Stimulated activated effector memory CD8-positive, alpha-beta T cell treated with anti-CD3 and anti-CD28 coated beads, Interleukin-12 subunit alpha, Interleukin-12 subunit beta, amount 100 ng/mL, for 72 hours (primary cell): ENCODE data around the gene CEACAM6.
A peak's percentile ranks its signal among the peaks of the same experiment; 100 is the strongest.

Experiments used
- ATAC-seq: fragments of 150-1000 bp; cut with Tn5 transposase; 2 replicates; pipeline ENCODE4 v1.10.0; 2021
- DNase-seq, 2 donors: peaks; one replicate each; pipeline ENCODE4 v3.0.0; 2021 to 2022; ENCODE audit warnings: low spot score in 2 of 2
- H3K27ac Mint-ChIP-seq: one replicate; pipeline ENCODE4 v1.8.0; 2022; ENCODE audit warnings: mild to moderate bottlenecking, mixed read lengths
- H3K36me3 Mint-ChIP-seq: one replicate; pipeline ENCODE4 v1.8.0; 2022; ENCODE audit warnings: mild to moderate bottlenecking, mixed read lengths
- H3K4me1 Mint-ChIP-seq: one replicate; pipeline ENCODE4 v1.8.0; 2022; ENCODE audit warnings: mixed read lengths
- H3K4me3 Mint-ChIP-seq: one replicate; pipeline ENCODE4 v1.8.0; 2022; ENCODE audit warnings: mild to moderate bottlenecking, mixed read lengths
- H3K9me3 Mint-ChIP-seq: one replicate; pipeline ENCODE4 v1.8.0; 2022; ENCODE audit warnings: mixed read lengths

The CEACAM6 gene

DNA sequence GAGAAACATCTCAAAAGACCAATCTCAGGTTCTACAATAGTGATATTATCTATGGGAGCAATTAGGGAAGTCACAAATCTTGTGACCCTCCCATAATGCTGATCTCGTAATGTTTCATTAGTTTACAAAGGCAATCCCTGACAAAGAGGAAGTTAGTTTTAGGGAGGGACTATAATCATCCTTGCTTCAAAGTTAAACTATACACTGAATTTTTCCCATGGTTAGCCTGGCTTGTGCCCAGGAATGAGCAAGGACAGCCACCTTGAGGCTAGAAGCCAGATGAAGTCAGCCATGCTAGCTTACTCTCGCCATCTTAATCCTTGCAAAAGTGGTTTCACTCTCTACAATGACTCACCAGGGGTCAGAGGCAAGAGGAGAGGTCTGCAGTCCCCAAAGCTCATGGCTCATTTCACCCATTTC is 46.5 kb downstream of the CEACAM6 start:
- DNase-seq (no peak), ATAC-seq (peak; percentile 47)
- H3K4me3 Mint-ChIP-seq, result no peak overlapping the region
- H3K27ac Mint-ChIP-seq, result no peak overlapping the region
- H3K4me1 Mint-ChIP-seq, result peaks cover 6% of the 10 kb centered on the region
- H3K9me3 Mint-ChIP-seq, result no peaks in the 10 kb centered on the region
- H3K36me3 Mint-ChIP-seq, result no peaks in the 10 kb centered on the region

DNA sequence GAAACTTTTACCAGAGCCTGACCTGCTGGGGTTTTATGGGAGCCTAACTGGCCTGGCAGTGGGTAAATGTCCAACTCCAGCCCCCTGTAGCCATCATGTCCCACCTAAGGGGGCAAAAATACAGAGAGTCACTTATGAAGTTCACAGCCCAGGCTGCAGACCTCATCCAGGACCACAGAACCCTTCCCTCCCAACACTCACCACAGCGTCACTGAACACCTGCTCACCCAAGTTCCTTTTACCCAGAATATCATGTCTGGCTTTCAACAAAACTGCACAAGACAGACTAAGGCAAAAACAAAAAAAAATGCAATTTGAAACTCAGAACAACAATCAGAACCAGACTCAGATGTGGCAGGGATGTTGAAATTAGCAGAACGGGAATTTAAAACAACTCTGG is 47.4 kb downstream of the CEACAM6 start:
- no peak for DNase-seq
- no peaks in the 10 kb centered on the region for H3K36me3 Mint-ChIP-seq
- peaks cover 6% of the 10 kb centered on the region for H3K4me1 Mint-ChIP-seq
- H3K4me3 Mint-ChIP-seq, result no peak overlapping the region
- no peak overlapping the region for H3K27ac Mint-ChIP-seq
- ATAC-seq, result no peak
- H3K9me3 Mint-ChIP-seq, result no peaks in the 10 kb centered on the region

DNA sequence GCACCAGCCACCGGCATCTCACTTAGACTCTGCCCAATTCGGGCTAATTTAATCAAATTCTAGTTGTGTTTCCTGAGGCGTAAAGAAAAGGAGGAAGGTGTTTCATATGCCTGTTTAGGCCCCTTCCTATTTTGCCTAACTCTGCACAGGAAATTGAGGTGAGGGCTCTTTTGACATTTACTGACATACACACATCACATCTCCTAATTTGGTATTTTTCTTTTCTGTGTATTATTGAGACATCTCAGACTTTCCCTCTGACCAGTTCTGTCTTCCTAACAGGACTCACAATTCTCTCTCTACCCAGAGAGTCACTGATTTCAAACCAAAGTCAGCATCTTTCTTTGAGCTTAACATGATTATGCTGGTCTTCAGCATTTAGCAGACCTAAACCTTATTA is 49.0 kb downstream of the CEACAM6 start:
- no peak for ATAC-seq
- Mint-ChIP-seq H3K4me1 (peaks cover 6% of the 10 kb centered on the region), H3K9me3 (no peaks in the 10 kb centered on the region), H3K4me3 (no peak overlapping the region), H3K36me3 (no peaks in the 10 kb centered on the region), H3K27ac (no peak overlapping the region)
- DNase-seq, result no peak

DNA sequence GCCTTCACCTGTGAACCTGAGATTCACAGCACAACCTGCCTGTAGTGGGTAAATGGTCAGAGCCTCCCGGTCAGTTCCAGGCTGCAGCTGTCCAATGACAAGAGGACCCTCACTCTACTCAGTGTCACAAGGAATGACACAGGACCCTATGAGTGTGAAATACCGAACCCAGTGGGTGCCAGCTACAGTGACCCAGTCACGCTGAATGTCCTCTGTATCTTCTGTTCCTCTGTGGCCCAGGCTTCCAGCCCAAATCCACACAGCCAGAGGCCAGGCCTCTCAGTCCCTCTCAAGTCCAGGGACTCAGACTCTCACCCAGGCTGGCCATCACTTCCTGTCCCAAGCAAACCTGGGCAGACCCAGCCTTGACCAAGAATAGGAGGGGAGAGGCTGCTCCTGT is 51.8 kb downstream of the CEACAM6 start:
- Mint-ChIP-seq H3K4me1 (peaks cover 6% of the 10 kb centered on the region), H3K9me3 (no peaks in the 10 kb centered on the region), H3K36me3 (no peaks in the 10 kb centered on the region), H3K27ac (no peak overlapping the region), H3K4me3 (no peak overlapping the region)
- DNase-seq (no peak), ATAC-seq (no peak)

DNA sequence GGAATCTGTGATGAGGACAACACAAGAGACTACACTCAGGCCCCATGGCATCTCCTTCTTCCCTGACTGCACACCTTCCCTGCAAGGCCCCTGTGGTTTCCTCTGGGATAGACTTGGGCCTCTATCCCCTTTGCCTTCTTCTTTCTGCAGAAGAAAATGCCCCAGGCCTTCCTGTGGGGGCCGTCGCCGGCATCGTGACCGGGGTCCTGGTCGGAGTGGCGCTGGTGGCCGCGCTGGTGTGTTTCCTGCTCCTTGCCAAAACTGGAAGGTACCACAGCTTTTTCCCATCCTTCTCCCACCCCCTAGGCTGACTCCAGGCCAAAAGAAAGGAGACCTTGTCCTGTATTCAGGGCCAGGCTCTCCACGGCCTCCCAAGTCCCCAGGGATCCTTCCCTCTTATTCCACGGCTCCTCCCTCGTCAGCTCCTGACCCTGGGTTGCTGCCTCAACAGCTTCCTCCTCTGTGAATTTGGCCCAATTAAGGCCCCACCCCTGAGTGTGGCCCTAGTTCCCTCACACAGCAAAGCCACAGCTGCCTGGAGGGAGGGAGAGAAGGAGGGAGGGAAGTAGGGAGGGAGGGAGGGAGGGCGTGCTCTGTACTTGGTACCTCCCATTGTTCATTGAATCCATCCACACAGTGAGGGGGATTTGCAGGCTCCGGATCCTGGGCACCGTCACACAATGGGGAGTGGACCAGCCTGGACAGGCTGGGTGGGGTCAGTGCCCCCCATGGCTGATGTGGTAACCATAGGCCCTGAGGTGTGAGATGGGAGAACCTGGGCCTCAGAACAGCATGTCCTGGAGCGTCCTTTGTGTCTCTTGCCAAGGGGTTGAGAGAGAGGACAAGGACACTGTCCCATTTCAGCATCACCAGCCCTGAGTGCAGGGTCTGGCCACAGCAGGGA is 53.6 kb downstream of the CEACAM6 start:
- DNase-seq (no peak), ATAC-seq (no peak)
- no peak overlapping the region for H3K4me3 Mint-ChIP-seq
- H3K27ac Mint-ChIP-seq, result no peak overlapping the region
- no peaks in the 10 kb centered on the region for H3K36me3 Mint-ChIP-seq
- no peaks in the 10 kb centered on the region for H3K4me1 Mint-ChIP-seq
- H3K9me3 Mint-ChIP-seq, result no peaks in the 10 kb centered on the region

DNA sequence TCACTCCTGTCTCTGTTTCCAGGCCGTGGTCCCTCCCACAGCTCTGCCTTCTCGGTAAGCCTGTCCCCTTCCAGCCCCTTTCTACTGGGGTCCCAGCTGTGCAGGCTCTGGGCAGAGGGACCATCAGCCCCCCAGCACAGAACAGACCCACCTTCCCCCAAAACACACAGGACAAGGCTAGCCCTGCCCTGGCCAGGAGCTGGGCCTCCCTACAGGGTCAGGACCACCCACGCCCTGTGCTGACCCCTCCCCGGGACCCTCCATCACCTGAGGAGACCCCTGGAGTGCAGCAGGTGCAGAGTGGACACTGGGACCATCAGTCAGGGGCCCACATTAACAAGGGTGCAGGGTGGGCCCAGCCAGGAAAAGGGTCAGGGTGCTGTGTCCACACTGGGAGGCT is 55.0 kb downstream of the CEACAM6 start:
- no peaks in the 10 kb centered on the region for H3K4me1 Mint-ChIP-seq
- H3K36me3 Mint-ChIP-seq, result no peaks in the 10 kb centered on the region
- H3K9me3 Mint-ChIP-seq, result no peaks in the 10 kb centered on the region
- ATAC-seq, result no peak
- no peak for DNase-seq
- H3K4me3 Mint-ChIP-seq, result no peak overlapping the region
- H3K27ac Mint-ChIP-seq, result no peak overlapping the region

DNA sequence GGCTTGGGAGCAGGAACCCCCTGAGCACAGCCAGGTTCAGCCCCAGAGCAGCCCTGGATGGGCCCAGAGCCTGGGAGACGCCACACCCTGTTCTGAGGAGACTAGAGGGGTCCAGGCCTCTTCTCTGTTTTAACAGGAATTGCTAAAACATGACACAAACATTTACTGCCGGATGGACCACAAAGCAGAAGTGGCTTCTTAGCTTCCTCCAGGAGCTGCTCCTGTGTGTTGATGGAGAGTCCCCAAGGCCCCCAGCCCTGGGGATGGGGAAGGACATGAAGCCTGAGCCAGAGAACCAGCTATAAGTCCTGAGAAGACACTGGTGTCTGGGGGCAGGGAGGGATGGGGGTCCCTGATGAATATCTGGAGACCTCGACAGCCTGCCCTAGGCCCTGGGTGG is 55.7 kb downstream of the CEACAM6 start:
- DNase-seq (no peak), ATAC-seq (no peak)
- Mint-ChIP-seq H3K4me3 (no peak overlapping the region), H3K27ac (no peak overlapping the region), H3K4me1 (no peaks in the 10 kb centered on the region), H3K9me3 (no peaks in the 10 kb centered on the region), H3K36me3 (no peaks in the 10 kb centered on the region)

DNA sequence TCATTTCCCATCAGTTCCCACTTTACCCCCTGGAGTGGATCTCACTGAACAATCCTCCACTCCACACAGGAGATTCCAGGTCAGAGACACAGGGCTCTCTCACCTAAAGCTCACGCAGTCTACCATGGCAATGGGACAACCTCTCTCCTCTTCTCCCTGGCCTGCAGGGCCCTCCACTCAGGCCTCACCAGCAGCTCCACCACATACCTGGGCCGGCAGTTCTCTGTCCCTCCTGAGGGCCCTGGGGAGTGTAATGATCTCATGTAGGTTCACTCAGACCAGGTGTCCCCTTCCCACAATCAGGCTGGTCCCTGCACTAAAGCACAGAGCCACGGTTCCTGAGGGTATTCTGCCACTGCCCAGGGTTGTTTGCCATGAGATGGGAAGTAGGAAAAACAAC is 56.7 kb downstream of the CEACAM6 start:
- Mint-ChIP-seq H3K9me3 (no peaks in the 10 kb centered on the region), H3K27ac (no peak overlapping the region), H3K4me1 (no peaks in the 10 kb centered on the region), H3K36me3 (no peaks in the 10 kb centered on the region), H3K4me3 (no peak overlapping the region)
- ATAC-seq (no peak), DNase-seq (no peak)

DNA sequence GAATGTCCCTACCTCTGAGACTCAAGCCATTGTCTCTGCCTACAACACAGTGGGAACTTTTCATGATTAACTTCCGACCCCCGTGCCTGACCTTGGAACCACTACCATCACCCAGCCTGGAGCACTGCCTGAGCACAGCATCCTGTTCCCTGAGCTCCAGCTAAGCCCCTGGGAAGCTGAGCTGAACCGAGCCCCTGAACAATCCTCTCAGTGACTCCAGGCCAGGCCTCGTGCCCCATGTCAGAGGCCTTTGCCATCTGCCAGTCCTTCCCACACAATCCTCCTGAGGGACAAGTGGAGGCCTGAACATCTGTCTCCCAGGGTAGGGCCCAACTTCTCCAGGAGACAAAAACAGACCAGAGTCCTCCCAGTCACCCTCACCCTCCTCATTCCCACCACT is 58.6 kb downstream of the CEACAM6 start:
- H3K27ac Mint-ChIP-seq, result no peak overlapping the region
- H3K4me3 Mint-ChIP-seq, result no peak overlapping the region
- H3K4me1 Mint-ChIP-seq, result no peaks in the 10 kb centered on the region
- ATAC-seq (no peak), DNase-seq (no peak)
- H3K9me3 Mint-ChIP-seq, result no peaks in the 10 kb centered on the region
- H3K36me3 Mint-ChIP-seq, result no peaks in the 10 kb centered on the region

DNA sequence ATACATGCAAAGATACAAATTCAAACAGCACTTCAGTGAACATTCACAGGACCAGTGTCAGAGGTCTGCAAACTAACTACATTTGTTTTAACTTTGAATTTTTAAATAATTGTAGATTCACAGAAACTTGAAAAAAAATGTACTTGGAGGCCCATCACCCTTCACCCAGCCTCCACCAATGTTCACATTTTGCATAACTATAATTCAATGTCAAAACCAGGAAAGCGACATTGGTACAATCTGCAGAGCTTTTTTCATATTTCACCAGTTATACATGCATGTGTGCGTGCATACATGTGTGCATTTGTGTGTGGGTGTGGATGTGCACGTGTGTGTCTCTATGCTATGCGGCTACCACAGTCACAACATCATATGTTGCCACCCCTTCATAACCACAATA is 60.0 kb downstream of the CEACAM6 start:
- Mint-ChIP-seq H3K9me3 (no peaks in the 10 kb centered on the region), H3K27ac (no peak overlapping the region), H3K4me1 (no peaks in the 10 kb centered on the region), H3K4me3 (no peak overlapping the region), H3K36me3 (no peaks in the 10 kb centered on the region)
- DNase-seq (no peak), ATAC-seq (no peak)

DNA sequence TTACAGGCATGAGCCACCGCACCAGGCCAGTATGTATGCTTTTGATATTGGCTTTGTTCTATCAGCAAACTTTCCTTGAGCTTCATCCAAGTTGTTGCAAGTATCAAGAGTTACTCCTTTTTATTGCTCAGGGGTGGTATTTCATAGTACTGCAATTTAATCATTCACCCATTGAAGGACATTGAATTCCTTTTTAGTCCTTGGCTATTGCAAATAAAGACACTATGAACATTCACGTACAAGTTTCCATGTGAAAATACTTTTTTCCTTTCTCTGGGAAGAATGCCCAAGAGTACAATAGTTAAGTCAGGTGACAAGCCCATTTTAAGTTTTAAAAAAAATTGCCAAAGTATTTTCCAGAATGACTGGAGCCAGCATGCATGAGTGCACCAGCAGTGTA is 61.4 kb downstream of the CEACAM6 start:
- Mint-ChIP-seq H3K27ac (no peak overlapping the region), H3K4me3 (no peak overlapping the region), H3K4me1 (no peaks in the 10 kb centered on the region), H3K9me3 (no peaks in the 10 kb centered on the region), H3K36me3 (no peaks in the 10 kb centered on the region)
- DNase-seq (no peak), ATAC-seq (no peak)

DNA sequence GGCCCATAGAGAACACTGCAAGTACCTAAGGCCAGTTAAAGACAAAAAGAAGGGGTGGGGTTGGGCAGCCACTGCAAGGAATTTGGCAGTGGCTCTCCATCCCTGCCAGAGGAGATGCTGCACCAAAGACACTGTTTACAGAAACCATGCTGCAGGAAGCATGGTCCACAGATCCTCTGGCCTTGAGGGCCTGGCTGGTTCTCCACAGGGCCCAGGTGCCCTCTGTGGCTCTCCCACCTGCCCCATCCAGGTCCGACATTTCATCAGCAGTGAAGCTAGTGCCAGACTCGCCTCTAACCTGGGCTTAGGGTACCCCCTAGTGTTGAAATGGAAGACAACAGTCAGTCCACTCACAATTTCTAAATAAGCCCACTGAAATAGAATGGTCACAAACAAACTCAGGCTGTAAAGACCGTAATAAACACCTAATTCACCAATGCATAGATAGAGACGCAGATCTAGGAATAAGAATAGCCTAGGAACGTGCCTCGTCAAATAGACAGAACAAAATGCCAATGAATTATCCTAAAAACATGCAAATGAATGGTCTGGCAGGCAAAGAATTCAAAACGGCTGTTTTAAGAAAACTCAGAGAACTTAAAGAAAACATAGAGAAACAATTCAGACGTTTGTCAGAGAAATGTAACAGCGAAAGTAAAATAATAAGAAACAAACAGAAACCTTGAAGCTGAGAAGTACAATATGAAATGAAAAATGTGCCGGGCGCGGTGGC is 65.8 kb downstream of the CEACAM6 start:
- Mint-ChIP-seq H3K4me3 (no peak overlapping the region), H3K27ac (no peak overlapping the region), H3K9me3 (no peaks in the 10 kb centered on the region), H3K4me1 (no peaks in the 10 kb centered on the region), H3K36me3 (no peaks in the 10 kb centered on the region)
- peak; percentile 24 to 61 for DNase-seq
- ATAC-seq, result peak; percentile 84
